HG03060 (cell line): ENCODE measurements around the gene SYT8.

Experiments used
- ATAC-seq: cut with Tn5 transposase; IDR thresholded peaks from one replicate; pipeline ENCODE4 v1.9.1; 2021; ENCODE audit warnings: low read depth, moderate number of reproducible peaks; ENCODE audit not compliant: unreplicated experiment

Gene SYT8

GRCh38 chr11:1842149-1843097 is 7.6 kb downstream of the SYT8 start:
- no peak for ATAC-seq

DNA sequence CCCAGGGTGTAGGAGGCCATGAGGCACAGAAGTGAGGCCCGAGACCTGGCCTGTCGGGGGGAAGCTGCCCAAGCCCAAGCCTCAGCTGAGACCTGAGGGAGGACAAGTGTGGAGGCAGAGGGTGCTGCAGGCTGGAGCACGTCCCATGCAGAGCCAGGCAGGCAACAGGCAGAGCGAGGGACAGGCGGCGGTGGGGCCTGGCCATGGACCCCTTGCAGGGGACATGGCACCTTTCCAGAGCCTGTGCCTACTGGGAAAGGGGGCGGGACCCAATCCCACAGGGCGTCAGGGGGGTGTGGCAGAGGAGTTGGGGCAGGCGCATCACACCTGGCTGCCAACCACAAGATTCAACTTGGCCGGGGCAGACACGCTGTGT is 8.3 kb downstream of the SYT8 start:
- ATAC-seq, result no peak

- no peak for ATAC-seq
Measured at GRCh38 chr11:1843796-1844195, 9.0 kb downstream of the SYT8 start.

- ATAC-seq, result no peak
Measured at GRCh38 chr11:1844221-1845094, 9.7 kb downstream of the SYT8 start.

GRCh38 chr11:1845095-1845429 is 10.3 kb downstream of the SYT8 start:
- no peak for ATAC-seq

GRCh38 chr11:1845561-1846452 is 11.0 kb downstream of the SYT8 start:
- no peak for ATAC-seq

DNA sequence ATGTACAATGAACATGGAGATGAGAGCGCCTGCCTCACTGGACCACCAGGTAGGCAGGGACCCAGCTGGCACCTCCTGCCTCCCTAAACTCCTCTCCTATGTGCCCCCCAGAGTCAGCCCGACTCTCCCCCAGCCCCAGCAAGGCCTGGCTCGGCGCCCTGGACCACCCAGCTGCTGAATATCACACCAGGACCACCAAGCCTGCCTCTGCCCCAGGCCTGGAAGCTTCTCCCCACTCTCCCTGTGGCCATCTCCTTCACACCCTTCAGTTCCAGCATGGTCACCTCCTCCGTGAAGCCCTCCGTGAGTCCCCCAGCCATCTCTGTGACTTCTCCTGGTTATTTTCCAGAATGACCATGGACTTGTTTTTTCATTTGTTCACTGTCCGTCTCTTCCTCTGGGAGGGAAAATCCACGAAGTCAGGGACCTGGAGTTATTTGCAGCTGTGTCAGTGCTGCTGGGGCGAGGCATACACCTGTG is 11.7 kb downstream of the SYT8 start:
- ATAC-seq, result no peak

GRCh38 chr11:1847006-1847735 is 12.4 kb downstream of the SYT8 start:
- no peak for ATAC-seq

GRCh38 chr11:1847926-1848639 is 13.3 kb downstream of the SYT8 start:
- ATAC-seq, result no peak

- no peak for ATAC-seq
Measured at GRCh38 chr11:1848640-1849430, 14.0 kb downstream of the SYT8 start.

DNA sequence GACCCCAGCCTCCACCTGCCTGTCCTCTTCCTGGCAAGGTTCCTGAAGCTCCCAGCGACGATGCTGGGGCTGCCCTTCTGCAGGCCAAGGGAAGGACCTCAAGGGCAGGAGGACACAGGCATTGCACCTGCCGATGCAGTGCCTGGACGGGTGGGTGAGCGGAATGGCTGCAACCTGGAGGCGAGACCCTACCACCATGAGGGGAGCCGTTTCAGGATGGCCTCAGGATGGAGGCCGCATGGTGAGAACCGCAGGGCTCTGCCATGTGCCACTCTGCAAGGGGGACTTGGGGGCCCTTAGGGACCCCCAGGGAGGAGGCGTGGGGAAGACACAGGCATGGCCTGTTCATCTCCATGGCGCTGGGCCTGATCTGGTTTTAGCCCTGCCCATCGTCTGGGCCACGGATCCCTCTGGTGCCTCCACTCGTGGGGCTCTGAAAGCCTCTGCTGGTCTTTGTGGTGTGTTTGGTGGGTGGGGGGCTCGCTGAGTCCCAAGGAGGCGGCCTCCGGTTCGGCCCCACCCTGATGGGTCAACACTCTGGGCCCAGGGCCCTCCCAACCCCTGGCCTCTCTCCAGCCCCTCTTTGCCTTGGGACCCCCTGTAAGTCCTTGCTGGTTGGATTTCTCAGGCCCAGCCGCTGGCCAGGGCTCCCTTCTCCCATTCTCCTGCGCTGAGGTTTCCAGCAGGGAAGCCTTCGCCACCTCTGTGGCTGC is 16.8 kb downstream of the SYT8 start:
- no peak for ATAC-seq

GRCh38 chr11:1852271-1852876 is 17.6 kb downstream of the SYT8 start:
- no peak for ATAC-seq

DNA sequence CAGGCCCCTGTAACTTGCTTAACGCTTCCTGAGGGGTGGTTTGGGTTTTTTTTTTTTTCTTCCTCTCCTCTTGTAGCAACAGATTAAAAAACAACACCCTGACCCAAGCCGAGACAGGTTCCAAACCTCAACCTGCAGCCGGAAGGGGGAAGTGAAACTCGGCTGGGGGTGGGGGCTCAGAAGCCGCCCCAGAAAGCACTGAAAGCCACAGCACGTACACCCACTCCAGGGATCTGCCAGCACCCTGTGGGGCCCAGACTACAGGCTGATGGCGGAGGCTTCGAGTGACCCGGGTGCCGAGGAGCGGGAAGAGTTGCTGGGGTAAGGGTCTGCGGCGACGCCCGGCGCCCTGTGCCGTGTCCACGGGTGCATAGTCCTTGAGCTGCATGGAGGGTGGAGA is 18.1 kb downstream of the SYT8 start, which contains the start of gene LSP1:
LSP1 (plus strand) TSS at position 208 of the 400 bp plus-strand sequence; CDS start at position 269, 61 bp downstream.
- peak; percentile 24 for ATAC-seq

DNA sequence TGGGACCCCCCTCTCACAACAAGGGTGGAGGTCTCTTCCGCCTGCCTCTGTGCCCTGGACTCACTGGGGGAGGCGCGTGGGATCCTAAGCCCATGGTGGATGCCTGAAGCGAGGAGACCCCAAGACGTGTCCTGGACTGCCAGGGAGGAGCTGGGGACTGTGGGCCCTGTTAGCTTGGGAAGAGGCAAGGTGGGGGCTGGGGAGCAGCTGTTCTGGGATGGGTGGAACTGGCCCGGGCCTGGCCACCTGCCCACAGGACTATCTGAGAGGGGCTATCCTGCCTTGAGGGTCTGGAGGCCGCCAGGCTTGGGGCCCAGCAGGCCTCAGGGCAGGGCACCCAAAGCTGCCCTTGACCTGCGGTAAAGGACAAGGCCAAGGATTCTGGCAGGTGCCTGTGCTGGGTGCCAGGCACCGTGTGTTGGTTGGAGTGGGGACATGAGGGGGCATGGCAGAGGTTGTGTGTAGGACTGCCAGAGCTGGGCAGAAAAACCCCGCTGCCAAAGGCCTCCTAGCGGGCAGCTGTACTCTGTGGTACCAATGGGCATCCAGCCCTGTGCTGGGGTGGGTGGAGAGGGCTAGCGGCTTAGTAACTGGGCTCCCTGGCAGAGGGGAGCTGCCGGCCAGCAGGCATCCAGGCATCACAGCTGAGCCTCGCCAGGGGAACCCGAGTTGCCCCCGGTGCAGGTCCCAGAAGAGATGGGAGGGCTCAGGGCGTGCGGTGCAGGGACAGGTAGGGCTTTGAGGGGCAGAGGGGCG is 18.8 kb downstream of the SYT8 start:
- no peak for ATAC-seq

- no peak for ATAC-seq
Measured at GRCh38 chr11:1854132-1854948, 19.6 kb downstream of the SYT8 start.
